Measurements from ENCODE around the gene TMEM176A.
A peak's percentile ranks its signal among the peaks of the same experiment; 100 is the strongest.
"Not testable (repeated sequence)": the region's sequence is repeated elsewhere in the genome, so short reads cannot be mapped to it uniquely, and the experiment has no call there.

The TMEM176A gene

GRCh38 chr7:150788474-150789269 is 11.9 kb upstream of the TMEM176A start:
- DNase-seq (ENCODE audit: low read depth), result peak; percentile 39

GRCh38 chr7:150790416-150791075 is 10.0 kb upstream of the TMEM176A start:
- DNase-seq (ENCODE audit: low read depth), result no peak

GRCh38 chr7:150791304-150791703 is 9.3 kb upstream of the TMEM176A start:
- DNase-seq (ENCODE audit: low read depth), result no peak

- DNase-seq (ENCODE audit: low read depth), result no peak
Measured at GRCh38 chr7:150791746-150792452, 8.7 kb upstream of the TMEM176A start.

GRCh38 chr7:150793569-150794238 is 6.9 kb upstream of the TMEM176A start:
- DNase-seq (ENCODE audit: low read depth), result no peak

GRCh38 chr7:150797661-150798060 is 2.9 kb upstream of the TMEM176A start:
- no peak for DNase-seq (ENCODE audit: low read depth)

GRCh38 chr7:150799156-150799555 is 1.4 kb upstream of the TMEM176A start:
- DNase-seq (ENCODE audit: low read depth), result no peak

- DNase-seq (ENCODE audit: low read depth), result no peak
Measured at GRCh38 chr7:150799741-150800580, 608 bp upstream of the TMEM176A start, which contains the start of gene TMEM176B. TSS of gene TMEM176B (minus strand) at chr7:150800364. CDS start at chr7:150796569, 3,795 bp downstream.

GRCh38 chr7:150801242-150801945 is 825 bp downstream of the TMEM176A start:
- no peak for DNase-seq (ENCODE audit: low read depth)

GRCh38 chr7:150801946-150802771 is 1.6 kb downstream of the TMEM176A start:
- no peak for DNase-seq (ENCODE audit: low read depth)

- no peak for DNase-seq (ENCODE audit: low read depth)
Measured at GRCh38 chr7:150803161-150803860, 2.7 kb downstream of the TMEM176A start.

- no peak for DNase-seq (ENCODE audit: low read depth)
Measured at GRCh38 chr7:150804802-150805201, 4.2 kb downstream of the TMEM176A start.

GRCh38 chr7:150805864-150806263 is 5.3 kb downstream of the TMEM176A start:
- no peak for DNase-seq (ENCODE audit: low read depth)

- DNase-seq (ENCODE audit: low read depth), result no peak
Measured at GRCh38 chr7:150806454-150806853, 5.9 kb downstream of the TMEM176A start.

- no peak for DNase-seq (ENCODE audit: low read depth)
Measured at GRCh38 chr7:150806863-150807262, 6.3 kb downstream of the TMEM176A start.

- not testable (repeated sequence) for DNase-seq (ENCODE audit: low read depth)
Measured at GRCh38 chr7:150807616-150808438, 7.3 kb downstream of the TMEM176A start.

- no peak for DNase-seq (ENCODE audit: low read depth)
Measured at GRCh38 chr7:150814328-150815001, 13.9 kb downstream of the TMEM176A start.

- DNase-seq (ENCODE audit: low read depth), result no peak
Measured at GRCh38 chr7:150818971-150819370, 18.4 kb downstream of the TMEM176A start.
